ENCODE measurements around the gene RBM26. TPM values are rescaled to one million over a fixed set of nuclear protein-coding genes. Genes with fewer than 3 reads are reported as not detected.

The RBM26 gene, protein sequence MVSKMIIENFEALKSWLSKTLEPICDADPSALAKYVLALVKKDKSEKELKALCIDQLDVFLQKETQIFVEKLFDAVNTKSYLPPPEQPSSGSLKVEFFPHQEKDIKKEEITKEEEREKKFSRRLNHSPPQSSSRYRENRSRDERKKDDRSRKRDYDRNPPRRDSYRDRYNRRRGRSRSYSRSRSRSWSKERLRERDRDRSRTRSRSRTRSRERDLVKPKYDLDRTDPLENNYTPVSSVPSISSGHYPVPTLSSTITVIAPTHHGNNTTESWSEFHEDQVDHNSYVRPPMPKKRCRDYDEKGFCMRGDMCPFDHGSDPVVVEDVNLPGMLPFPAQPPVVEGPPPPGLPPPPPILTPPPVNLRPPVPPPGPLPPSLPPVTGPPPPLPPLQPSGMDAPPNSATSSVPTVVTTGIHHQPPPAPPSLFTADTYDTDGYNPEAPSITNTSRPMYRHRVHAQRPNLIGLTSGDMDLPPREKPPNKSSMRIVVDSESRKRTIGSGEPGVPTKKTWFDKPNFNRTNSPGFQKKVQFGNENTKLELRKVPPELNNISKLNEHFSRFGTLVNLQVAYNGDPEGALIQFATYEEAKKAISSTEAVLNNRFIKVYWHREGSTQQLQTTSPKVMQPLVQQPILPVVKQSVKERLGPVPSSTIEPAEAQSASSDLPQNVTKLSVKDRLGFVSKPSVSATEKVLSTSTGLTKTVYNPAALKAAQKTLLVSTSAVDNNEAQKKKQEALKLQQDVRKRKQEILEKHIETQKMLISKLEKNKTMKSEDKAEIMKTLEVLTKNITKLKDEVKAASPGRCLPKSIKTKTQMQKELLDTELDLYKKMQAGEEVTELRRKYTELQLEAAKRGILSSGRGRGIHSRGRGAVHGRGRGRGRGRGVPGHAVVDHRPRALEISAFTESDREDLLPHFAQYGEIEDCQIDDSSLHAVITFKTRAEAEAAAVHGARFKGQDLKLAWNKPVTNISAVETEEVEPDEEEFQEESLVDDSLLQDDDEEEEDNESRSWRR
- total RNA-seq: 26.8 TPM
- polyA plus RNA-seq: 52.0 TPM
- long read RNA-seq, donor 1, partial matches to known transcripts: 0 of 3 reads
- long read RNA-seq, donor 1, other reads (novel, unspliced or antisense): 0 of 3 reads
- long read RNA-seq, donor 2: 0 reads
- long read RNA-seq, donor 3, full-length matches to known transcripts: 15 of 29 reads
- long read RNA-seq, donor 3, partial matches to known transcripts: 14 of 29 reads
- long read RNA-seq, donor 3, other reads (novel, unspliced or antisense): 0 of 29 reads
- long read RNA-seq, donor 4, full-length matches to known transcripts: 11 of 11 reads
- long read RNA-seq, donor 4, partial matches to known transcripts: 0 of 11 reads
- long read RNA-seq, donor 4, other reads (novel, unspliced or antisense): 0 of 11 reads
- long read RNA-seq, donor 5, full-length matches to known transcripts: 9 of 16 reads
- long read RNA-seq, donor 5, partial matches to known transcripts: 7 of 16 reads
- long read RNA-seq, donor 5, other reads (novel, unspliced or antisense): 0 of 16 reads
- long read RNA-seq, donor 6, transcript RBM26-206 (3 exons, 2,192 nt): major isoform, 7 of 14 reads
- long read RNA-seq, donor 6, partial matches to known transcripts: 7 of 14 reads
- long read RNA-seq, donor 6, other reads (novel, unspliced or antisense): 0 of 14 reads
- long read RNA-seq, donor 7, full-length matches to known transcripts: 9 of 18 reads
- long read RNA-seq, donor 7, partial matches to known transcripts: 9 of 18 reads
- long read RNA-seq, donor 7, other reads (novel, unspliced or antisense): 0 of 18 reads
- long read RNA-seq, donor 8, full-length matches to known transcripts: 4 of 4 reads
- long read RNA-seq, donor 8, partial matches to known transcripts: 0 of 4 reads
- long read RNA-seq, donor 8, other reads (novel, unspliced or antisense): 0 of 4 reads
- long read RNA-seq, donor 9, full-length matches to known transcripts: 3 of 3 reads
- long read RNA-seq, donor 9, partial matches to known transcripts: 0 of 3 reads
- long read RNA-seq, donor 9, other reads (novel, unspliced or antisense): 0 of 3 reads
- long read RNA-seq, donor 10, full-length matches to known transcripts: 11 of 17 reads
- long read RNA-seq, donor 10, partial matches to known transcripts: 6 of 17 reads
- long read RNA-seq, donor 10, other reads (novel, unspliced or antisense): 0 of 17 reads

GRCh38 chr13:79405831-79406596 lies at the start of gene RBM26:
RBM26 (minus strand) TSS chr13:79406255; CDS start chr13:79405774, 481 bp downstream.
- peak within 1 kb of the TSS; percentile 90 to 99 for H3K27ac ChIP-seq (ENCODE audit: low read depth in 1 of 2, low read length in 1 of 2)
- peaks cover 8 to 20% of the 10 kb centered on the region in 2 donors for H3K4me1 ChIP-seq (ENCODE audit: control insufficient read depth in 2 of 2, insufficient read depth in 2 of 2, low read length in 2 of 2)
- DNase-seq (ENCODE audit: low read depth in 6 of 9, low spot score in 9 of 9): peak; percentile 94 to 99 (median 96)
- peak within 1 kb of the TSS; percentile 78 to 87 for H3K4me3 ChIP-seq (ENCODE audit: low read length in 2 of 2)
- WGBS: under 1% methylated on average over 72 of the region's 72 CpGs
- H3K27me3 ChIP-seq (ENCODE audit: control insufficient read depth in 2 of 2, insufficient read depth in 1 of 2, low read length in 1 of 2): no peaks in the 10 kb centered on the region
- peaks cover 0 to 5% of the 10 kb centered on the region in 2 donors for H3K36me3 ChIP-seq (ENCODE audit: control insufficient read depth in 2 of 2, insufficient read depth in 2 of 2, low read length in 1 of 2)
- H3K9me3 ChIP-seq (ENCODE audit: control insufficient read depth in 2 of 2, insufficient read depth in 1 of 2, low read length in 1 of 2): no peaks in the 10 kb centered on the region

GRCh38 chr13:79455331-79455730 lies 49.3 kb upstream of the RBM26 start:
- WGBS: 99% methylated on average over 7 of the region's 7 CpGs
- Histone ChIP-seq H3K9me3 (ENCODE audit: control insufficient read depth in 2 of 2, insufficient read depth in 1 of 2, low read length in 1 of 2) (no peaks in the 10 kb centered on the region), H3K36me3 (ENCODE audit: control insufficient read depth in 2 of 2, insufficient read depth in 2 of 2, low read length in 1 of 2) (no peaks in the 10 kb centered on the region), H3K4me1 (ENCODE audit: control insufficient read depth in 2 of 2, insufficient read depth in 2 of 2, low read length in 2 of 2) (peaks cover 0 to 6% of the 10 kb centered on the region in 2 donors), H3K27ac (ENCODE audit: low read depth in 1 of 2, low read length in 1 of 2) (no peak overlapping the region), H3K4me3 (ENCODE audit: low read length in 2 of 2) (no peak overlapping the region), H3K27me3 (ENCODE audit: control insufficient read depth in 2 of 2, insufficient read depth in 1 of 2, low read length in 1 of 2) (no peaks in the 10 kb centered on the region)
- no peak for DNase-seq (ENCODE audit: low read depth in 6 of 9, low spot score in 9 of 9)

- no peak overlapping the region for H3K27ac ChIP-seq (ENCODE audit: low read depth in 1 of 2, low read length in 1 of 2)
- H3K4me3 ChIP-seq (ENCODE audit: low read length in 2 of 2): no peak overlapping the region
- no peak for DNase-seq (ENCODE audit: low read depth in 6 of 9, low spot score in 9 of 9)
- H3K4me1 ChIP-seq (ENCODE audit: control insufficient read depth in 2 of 2, insufficient read depth in 2 of 2, low read length in 2 of 2): peaks cover 0 to 6% of the 10 kb centered on the region in 2 donors
- no peaks in the 10 kb centered on the region for H3K36me3 ChIP-seq (ENCODE audit: control insufficient read depth in 2 of 2, insufficient read depth in 2 of 2, low read length in 1 of 2)
- H3K9me3 ChIP-seq (ENCODE audit: control insufficient read depth in 2 of 2, insufficient read depth in 1 of 2, low read length in 1 of 2): no peaks in the 10 kb centered on the region
- 93% methylated on average over 3 of the region's 3 CpGs for WGBS
- H3K27me3 ChIP-seq (ENCODE audit: control insufficient read depth in 2 of 2, insufficient read depth in 1 of 2, low read length in 1 of 2): no peaks in the 10 kb centered on the region
Measured at GRCh38 chr13:79452239-79452913, 46.3 kb upstream of the RBM26 start.

- Histone ChIP-seq H3K4me3 (ENCODE audit: low read length in 2 of 2) (no peak overlapping the region), H3K4me1 (ENCODE audit: control insufficient read depth in 2 of 2, insufficient read depth in 2 of 2, low read length in 2 of 2) (peaks cover 0 to 6% of the 10 kb centered on the region in 2 donors), H3K36me3 (ENCODE audit: control insufficient read depth in 2 of 2, insufficient read depth in 2 of 2, low read length in 1 of 2) (no peaks in the 10 kb centered on the region), H3K9me3 (ENCODE audit: control insufficient read depth in 2 of 2, insufficient read depth in 1 of 2, low read length in 1 of 2) (no peaks in the 10 kb centered on the region), H3K27me3 (ENCODE audit: control insufficient read depth in 2 of 2, insufficient read depth in 1 of 2, low read length in 1 of 2) (no peaks in the 10 kb centered on the region), H3K27ac (ENCODE audit: low read depth in 1 of 2, low read length in 1 of 2) (no peak overlapping the region)
- DNase-seq (ENCODE audit: low read depth in 6 of 9, low spot score in 9 of 9): peak; percentile 15 to 83 (median 60)
- 10% methylated on average over 3 of the region's 3 CpGs for WGBS
Measured at GRCh38 chr13:79451500-79451962, 45.5 kb upstream of the RBM26 start.

GRCh38 chr13:79450110-79450509 lies 44.1 kb upstream of the RBM26 start:
- WGBS: 96% methylated on average over 4 of the region's 4 CpGs
- H3K27me3 ChIP-seq (ENCODE audit: control insufficient read depth in 2 of 2, insufficient read depth in 1 of 2, low read length in 1 of 2): no peaks in the 10 kb centered on the region
- DNase-seq (ENCODE audit: low read depth in 6 of 9, low spot score in 9 of 9): no peak
- no peak overlapping the region for H3K4me3 ChIP-seq (ENCODE audit: low read length in 2 of 2)
- no peak overlapping the region for H3K27ac ChIP-seq (ENCODE audit: low read depth in 1 of 2, low read length in 1 of 2)
- no peaks in the 10 kb centered on the region for H3K36me3 ChIP-seq (ENCODE audit: control insufficient read depth in 2 of 2, insufficient read depth in 2 of 2, low read length in 1 of 2)
- H3K9me3 ChIP-seq (ENCODE audit: control insufficient read depth in 2 of 2, insufficient read depth in 1 of 2, low read length in 1 of 2): peaks cover 0 to 4% of the 10 kb centered on the region in 2 donors
- peaks cover 4 to 15% of the 10 kb centered on the region in 2 donors for H3K4me1 ChIP-seq (ENCODE audit: control insufficient read depth in 2 of 2, insufficient read depth in 2 of 2, low read length in 2 of 2)

DNA sequence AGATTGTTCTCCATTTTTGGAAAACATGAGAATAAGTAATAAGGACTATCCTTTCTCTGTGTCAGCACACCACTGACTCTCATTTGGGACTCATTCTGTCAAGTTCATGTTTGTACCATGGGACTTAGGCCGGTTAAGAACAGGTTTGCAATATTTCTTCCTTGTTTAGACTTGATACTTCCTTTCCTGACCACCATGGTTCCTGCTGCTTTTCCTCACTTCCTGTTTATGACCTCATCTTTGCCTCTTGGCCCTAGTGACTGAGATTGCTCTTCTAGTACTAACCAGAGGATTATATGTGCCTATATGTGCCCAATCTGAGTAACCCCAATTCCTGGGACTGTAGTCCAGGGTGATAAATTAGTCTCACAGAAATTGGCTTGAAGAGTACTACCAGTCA lies 42.4 kb upstream of the RBM26 start:
- DNase-seq (ENCODE audit: low read depth in 6 of 9, low spot score in 9 of 9): no peak
- Histone ChIP-seq H3K4me3 (ENCODE audit: low read length in 2 of 2) (no peak overlapping the region), H3K4me1 (ENCODE audit: control insufficient read depth in 2 of 2, insufficient read depth in 2 of 2, low read length in 2 of 2) (peaks cover 4 to 15% of the 10 kb centered on the region in 2 donors), H3K36me3 (ENCODE audit: control insufficient read depth in 2 of 2, insufficient read depth in 2 of 2, low read length in 1 of 2) (no peaks in the 10 kb centered on the region), H3K27me3 (ENCODE audit: control insufficient read depth in 2 of 2, insufficient read depth in 1 of 2, low read length in 1 of 2) (no peaks in the 10 kb centered on the region), H3K9me3 (ENCODE audit: control insufficient read depth in 2 of 2, insufficient read depth in 1 of 2, low read length in 1 of 2) (peaks cover 0 to 4% of the 10 kb centered on the region in 2 donors), H3K27ac (ENCODE audit: low read depth in 1 of 2, low read length in 1 of 2) (no peak overlapping the region)
- WGBS: 35% methylated on average over 1 of the region's 1 CpG

DNA sequence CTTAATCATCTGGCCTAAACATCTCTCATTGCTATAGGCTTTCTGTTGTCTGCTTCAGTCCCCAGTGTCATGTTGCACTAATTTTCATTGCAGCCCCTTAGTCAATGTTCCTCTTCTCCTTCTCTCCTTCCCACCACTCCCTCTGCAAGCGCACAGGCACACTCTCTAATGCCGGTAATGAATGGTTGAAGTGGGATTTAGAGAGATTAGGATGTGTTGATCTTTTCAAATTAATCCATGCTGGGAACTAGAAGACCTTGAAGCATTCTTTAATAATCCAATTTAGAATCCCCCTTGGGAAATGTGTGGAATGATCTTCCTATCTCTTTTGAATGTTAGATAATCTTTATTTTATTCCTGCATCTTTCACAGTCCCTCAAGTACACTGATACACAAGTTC lies 41.7 kb upstream of the RBM26 start:
- 97% methylated on average over 2 of the region's 2 CpGs for WGBS
- Histone ChIP-seq H3K27ac (ENCODE audit: low read depth in 1 of 2, low read length in 1 of 2) (no peak overlapping the region), H3K4me3 (ENCODE audit: low read length in 2 of 2) (no peak overlapping the region), H3K27me3 (ENCODE audit: control insufficient read depth in 2 of 2, insufficient read depth in 1 of 2, low read length in 1 of 2) (no peaks in the 10 kb centered on the region), H3K4me1 (ENCODE audit: control insufficient read depth in 2 of 2, insufficient read depth in 2 of 2, low read length in 2 of 2) (peaks cover 4 to 15% of the 10 kb centered on the region in 2 donors), H3K9me3 (ENCODE audit: control insufficient read depth in 2 of 2, insufficient read depth in 1 of 2, low read length in 1 of 2) (peaks cover 0 to 4% of the 10 kb centered on the region in 2 donors), H3K36me3 (ENCODE audit: control insufficient read depth in 2 of 2, insufficient read depth in 2 of 2, low read length in 1 of 2) (no peaks in the 10 kb centered on the region)
- no peak for DNase-seq (ENCODE audit: low read depth in 6 of 9, low spot score in 9 of 9)

Measured in thymus (tissue), 14 donors.